GM19043 (cell line): ENCODE measurements around the gene SMC6.

Source experiments
- ATAC-seq: cut with Tn5 transposase; IDR thresholded peaks from one replicate; pipeline ENCODE4 v1.9.1; 2021; ENCODE audit warnings: low read depth; ENCODE audit not compliant: unreplicated experiment

The SMC6 gene

DNA sequence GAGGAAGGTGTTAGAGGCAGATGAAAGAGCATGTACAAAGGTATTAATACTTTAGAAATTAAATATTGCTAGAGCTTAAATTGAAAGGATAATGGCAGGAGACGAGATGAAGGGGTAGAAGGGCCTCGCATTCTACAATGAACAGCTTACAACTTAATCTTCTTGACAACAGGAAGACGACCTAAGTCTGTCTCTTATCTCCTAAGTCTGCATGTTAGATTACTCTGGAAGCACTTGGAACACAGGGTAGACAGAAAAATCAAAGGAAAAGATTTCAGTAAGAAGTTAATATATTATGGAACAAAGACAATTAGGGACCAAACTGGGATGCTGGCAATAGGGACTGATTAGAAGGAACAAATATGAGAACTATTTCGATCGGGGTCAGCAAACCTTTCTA lies 34.9 kb downstream of the SMC6 start:
- no peak for ATAC-seq

GRCh38 chr2:17717666-17718065 lies 35.9 kb downstream of the SMC6 start:
- ATAC-seq: no peak

DNA sequence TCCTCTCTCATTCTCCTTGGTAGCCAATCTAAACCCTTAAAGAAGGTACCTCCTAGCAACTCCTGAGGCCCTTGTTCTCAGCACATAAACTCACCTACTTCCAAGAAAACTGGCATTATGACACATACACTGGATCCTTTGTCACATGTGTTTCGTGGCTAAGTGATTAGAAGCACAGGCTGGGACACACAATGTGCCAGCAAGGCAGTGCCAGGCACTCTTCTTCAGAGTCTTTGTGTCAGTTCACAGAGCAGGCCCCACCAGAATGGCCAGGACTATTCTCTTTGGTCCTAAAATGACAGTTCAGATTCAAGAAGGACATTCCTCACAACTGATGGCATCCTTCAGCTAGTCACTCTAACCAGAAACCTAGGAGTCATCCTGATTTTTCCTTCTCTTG lies 40.3 kb downstream of the SMC6 start:
- ATAC-seq: no peak

- no peak for ATAC-seq
These were observed 42.9 kb downstream of the SMC6 start for GRCh38 chr2:17710547-17711248.

- ATAC-seq: no peak
These were observed 43.7 kb downstream of the SMC6 start for GRCh38 chr2:17709897-17710296.

- no peak for ATAC-seq
These were observed 45.1 kb downstream of the SMC6 start for GRCh38 chr2:17708501-17708900.

GRCh38 chr2:17706845-17707244 lies 46.8 kb downstream of the SMC6 start:
- ATAC-seq: no peak

DNA sequence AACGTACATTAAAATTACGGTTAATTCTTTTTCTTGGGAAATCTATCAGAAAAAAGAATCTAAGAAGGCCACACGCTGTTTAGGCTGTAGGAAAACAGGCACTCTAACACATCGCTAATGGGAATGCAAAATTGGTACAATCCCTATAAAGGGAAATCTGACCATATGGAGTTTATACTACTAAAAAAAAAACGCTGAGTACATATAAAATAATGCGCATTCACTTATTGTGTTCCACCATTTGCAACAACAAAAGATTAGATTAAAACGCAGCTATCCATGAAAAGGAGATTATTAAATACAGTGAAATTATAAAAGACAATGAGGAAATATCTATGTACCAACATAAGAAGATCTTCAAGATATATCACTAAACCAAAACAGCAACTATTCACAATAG lies 62.8 kb downstream of the SMC6 start:
- no peak for ATAC-seq

DNA sequence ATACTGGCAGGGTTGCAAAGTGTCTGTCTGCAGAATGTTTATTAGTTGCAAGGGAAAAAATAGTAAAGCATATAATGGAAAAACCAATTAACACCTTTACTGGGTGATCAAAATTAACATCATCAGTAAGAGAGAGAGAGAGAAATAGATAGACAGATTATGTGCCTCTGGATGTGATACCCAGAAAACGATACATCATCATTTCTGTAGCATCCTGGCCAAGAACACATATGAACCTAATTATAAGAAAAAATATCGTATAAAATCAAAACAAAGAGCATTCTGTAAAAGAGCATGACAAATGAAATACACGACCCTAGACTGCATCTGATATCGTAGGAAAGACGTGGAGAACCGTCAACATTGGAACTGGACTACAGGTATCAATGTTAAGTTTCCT lies 64.6 kb downstream of the SMC6 start:
- ATAC-seq: no peak

DNA sequence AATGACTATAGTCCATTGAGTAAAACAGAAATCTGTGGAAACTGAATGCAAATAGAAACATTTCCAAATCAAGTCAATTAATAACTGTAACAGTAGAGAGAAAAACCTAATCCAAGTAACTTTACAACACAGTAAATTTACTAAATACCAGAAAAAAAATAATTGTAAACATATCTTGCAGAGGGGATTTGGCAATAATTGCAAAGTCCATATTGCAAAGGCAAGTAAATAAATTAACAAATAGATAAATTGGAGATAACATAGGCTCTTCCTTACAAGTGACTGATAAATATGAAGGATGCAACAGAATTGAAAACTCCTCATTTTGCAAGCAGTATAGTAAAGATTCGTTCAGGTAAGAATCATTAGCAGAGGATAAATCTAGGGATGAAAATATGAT lies 65.0 kb downstream of the SMC6 start:
- no peak for ATAC-seq

DNA sequence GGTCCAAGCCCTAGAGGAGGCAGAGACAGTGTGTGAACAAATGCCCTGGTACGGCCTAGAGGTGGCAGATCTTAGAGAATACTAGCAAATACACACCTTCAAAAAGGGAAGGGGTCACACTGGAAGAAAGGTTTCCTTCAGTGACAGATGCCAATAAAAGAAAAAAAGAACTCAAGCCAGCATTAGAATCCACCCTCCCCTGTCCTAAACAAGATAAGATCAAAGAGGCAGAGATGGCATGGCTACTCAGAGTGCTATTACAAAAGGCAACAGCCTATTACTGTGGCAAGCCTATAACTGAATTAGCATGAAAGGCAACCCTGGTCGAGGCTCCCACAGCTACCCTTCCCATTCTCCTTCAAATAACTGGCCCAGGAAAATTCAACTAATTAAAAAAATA lies 69.6 kb downstream of the SMC6 start:
- no peak for ATAC-seq

DNA sequence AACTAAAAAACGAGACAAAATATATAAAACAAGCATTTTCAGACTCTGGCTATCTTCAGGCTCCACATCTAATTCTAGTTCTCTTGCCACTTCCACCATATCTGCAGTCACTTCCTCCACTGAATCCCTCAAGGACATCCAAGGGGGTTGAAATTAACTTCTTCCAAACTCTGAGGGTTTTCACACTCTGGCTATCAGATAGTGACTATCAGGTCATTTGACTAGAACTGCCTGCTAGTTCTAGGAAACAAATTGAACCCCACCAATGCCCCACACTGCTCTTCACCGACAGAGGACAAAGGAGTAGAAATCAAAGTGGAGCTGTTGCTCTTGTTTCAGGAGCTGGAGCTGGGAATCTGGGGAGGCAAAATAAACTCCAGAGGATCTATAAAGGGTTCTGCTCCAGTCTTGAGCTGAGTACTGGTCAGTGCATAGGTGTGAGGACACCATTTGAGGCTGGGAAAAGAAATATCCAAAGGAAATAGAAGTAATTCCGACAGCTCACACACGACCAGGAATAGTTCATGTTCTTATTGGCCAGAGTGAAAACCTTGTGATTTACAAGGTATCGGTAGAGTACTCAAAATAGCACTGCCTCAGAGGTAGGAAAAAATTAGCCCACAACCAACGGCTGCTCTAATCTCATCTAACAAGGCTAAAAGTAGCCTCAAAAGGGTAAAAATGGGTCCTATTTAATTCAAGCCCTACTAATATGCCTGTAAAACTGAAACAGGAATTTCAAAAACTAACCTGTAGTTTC lies 71.3 kb downstream of the SMC6 start:
- no peak for ATAC-seq

- no peak for ATAC-seq
These were observed 73.5 kb downstream of the SMC6 start for GRCh38 chr2:17680119-17680518.

GRCh38 chr2:17674817-17675216 lies 78.8 kb downstream of the SMC6 start:
- no peak for ATAC-seq

DNA sequence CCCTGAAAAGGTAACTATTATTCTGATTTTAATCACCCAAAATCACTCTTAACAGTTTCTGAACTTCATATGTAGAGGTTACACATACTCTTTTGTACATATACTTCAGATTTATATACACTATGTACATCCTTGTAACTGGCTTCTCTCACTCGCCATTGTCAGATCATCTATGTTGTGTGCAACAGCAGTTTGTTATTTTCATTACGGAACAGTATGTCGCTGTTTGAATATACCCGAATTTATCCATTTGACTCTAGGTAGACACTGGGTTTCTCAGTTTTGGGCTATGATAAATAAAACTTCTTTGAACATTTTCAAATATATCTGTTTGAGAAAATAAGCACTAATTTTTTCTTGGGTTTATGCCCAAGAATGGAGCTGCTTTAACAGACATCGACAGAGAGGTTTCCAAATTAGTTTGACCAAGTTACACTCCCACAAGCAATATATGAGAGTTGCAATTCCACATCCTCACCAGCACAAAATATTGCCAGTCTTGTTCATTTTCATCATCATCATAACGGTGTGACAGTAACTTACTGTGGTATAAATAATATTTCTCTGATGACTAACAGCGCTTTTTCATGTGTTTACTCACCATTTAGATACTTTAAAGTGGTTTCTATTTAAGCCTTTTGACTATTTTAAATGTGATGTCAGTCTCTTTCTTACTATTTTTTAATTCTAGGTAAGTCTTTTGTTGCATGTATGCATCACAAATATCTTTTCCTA lies 80.9 kb downstream of the SMC6 start:
- no peak for ATAC-seq

- no peak for ATAC-seq
These were observed 85.7 kb downstream of the SMC6 start for GRCh38 chr2:17667898-17668297.

GRCh38 chr2:17664534-17664933 lies 89.1 kb downstream of the SMC6 start:
- no peak for ATAC-seq

DNA sequence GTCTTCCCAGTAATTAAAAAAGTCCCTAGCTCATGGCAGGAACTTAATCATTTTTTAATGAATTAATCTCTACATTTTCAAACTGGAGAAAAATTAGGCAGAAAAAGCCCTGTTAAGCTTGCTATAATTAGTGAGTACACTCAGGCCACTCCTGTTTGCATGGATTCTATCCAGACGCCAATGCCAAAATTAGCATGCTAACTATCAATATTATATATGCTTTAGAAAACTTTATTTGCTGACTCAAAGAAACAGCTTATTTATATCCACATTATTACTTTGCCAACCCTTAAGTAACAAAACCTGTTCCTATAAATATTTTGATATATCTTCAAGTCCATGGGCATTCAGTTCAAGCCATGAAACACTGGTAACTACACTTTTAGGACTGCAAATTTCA lies 90.9 kb downstream of the SMC6 start:
- no peak for ATAC-seq

DNA sequence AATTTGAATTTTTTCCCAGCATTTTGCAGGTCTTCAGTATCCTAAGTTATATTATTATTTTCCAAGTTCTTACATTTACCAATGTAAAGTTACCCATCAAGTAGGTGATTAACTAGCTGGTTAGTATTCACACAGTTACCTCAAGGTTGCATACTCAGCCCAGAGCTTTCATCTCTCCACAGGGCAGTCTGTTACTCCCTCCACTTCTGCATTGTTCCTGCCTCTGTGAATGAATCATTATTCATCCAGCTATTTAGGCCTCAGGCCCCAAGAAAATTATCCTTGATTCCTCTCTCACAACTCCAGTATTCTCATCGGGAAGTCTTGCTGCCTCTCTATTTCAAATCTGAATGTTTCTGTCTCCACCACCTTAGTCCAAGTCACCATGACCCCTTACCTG lies 92.2 kb downstream of the SMC6 start:
- ATAC-seq: no peak

GRCh38 chr2:17660219-17660618 lies 93.4 kb downstream of the SMC6 start:
- no peak for ATAC-seq

DNA sequence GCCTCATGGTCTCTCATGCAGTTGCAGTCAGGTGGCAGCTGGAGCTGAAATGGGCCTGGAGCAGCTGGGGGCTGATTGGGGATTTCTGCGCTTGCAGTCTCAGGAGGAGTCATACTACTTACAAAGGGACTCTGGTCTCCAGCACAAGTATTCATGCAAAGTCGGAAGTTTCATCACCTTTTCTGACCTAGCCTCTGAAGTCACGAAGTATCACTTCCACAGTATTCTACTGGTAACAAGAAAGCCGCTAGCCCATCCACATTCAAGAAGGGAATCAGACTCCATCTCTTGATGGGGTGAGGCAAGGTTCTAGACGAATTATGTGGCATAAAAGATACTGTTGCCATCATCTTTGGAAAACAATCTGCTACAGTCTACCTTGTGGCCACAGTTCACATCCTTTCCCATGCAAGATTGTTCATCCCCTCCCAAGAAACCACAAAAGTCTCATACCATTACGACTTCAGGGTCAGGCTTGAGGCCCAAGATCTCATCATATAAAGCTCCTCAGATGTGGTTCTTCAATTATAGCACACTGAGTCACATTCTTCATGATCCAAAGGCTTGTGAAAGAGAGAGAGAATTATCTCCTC lies 95.3 kb downstream of the SMC6 start:
- no peak for ATAC-seq
